CD14-positive monocyte (primary cell): ENCODE results near the gene SECISBP2. TPM values are rescaled to one million over a fixed set of nuclear protein-coding genes. Genes with fewer than 3 reads are reported as not detected.

Source experiments
- DNase-seq, 3 donors: peaks; one replicate each; pipeline ENCODE4 v3.0.0-alpha.2; 2011 to 2022
- H2AFZ ChIP-seq: 2 replicates; pipeline ENCODE4 v1.6.0; 2012; ENCODE audit warnings: mild to moderate bottlenecking, low read depth, low read length, inconsistent platforms; ENCODE audit not compliant: insufficient read depth, poor library complexity, severe bottlenecking
- H3K27ac ChIP-seq, 2 donors: 1 replicate in 1 of 2; 2 replicates in 1 of 2; pipeline ENCODE4 v1.5.1; 2012 to 2013; ENCODE audit warnings: low read length in 2 of 2, control low read depth in 1 of 2, inconsistent platforms in 1 of 2, low read depth in 1 of 2, mild to moderate bottlenecking in 1 of 2
- H3K27me3 ChIP-seq, 2 donors: one replicate each; pipeline versions ENCODE4 v1.6.0 to v1.6.1; 2011 to 2013; ENCODE audit warnings: low read length in 2 of 2; ENCODE audit not compliant: control insufficient read depth in 2 of 2, insufficient read depth in 2 of 2
- H3K36me3 ChIP-seq, 2 donors: replicated peaks in 1 of 2; 1 replicate in 1 of 2; 2 replicates in 1 of 2; pipeline versions ENCODE4 v1.5.1 to v1.6.1; 2012 to 2013; ENCODE audit warnings: low read length in 2 of 2, control low read depth in 1 of 2, inconsistent platforms in 1 of 2, mild to moderate bottlenecking in 1 of 2; ENCODE audit not compliant: insufficient read depth in 2 of 2, control insufficient read depth in 1 of 2
- H3K4me1 ChIP-seq, 2 donors: 1 replicate in 1 of 2; 2 replicates in 1 of 2; pipeline versions ENCODE4 v1.5.1 to v1.6.1; 2012 to 2013; ENCODE audit warnings: low read length in 2 of 2, control low read depth in 1 of 2, inconsistent platforms in 1 of 2, mild to moderate bottlenecking in 1 of 2, moderate library complexity in 1 of 2; ENCODE audit not compliant: insufficient read depth in 2 of 2, control insufficient read depth in 1 of 2
- H3K4me2 ChIP-seq: replicated peaks from 2 replicates; pipeline ENCODE3; 2012; ENCODE audit warnings: low read length, moderate library complexity, mild to moderate bottlenecking; ENCODE audit not compliant: poor library complexity, severe bottlenecking; ENCODE audit errors: extremely low read depth
- H3K4me3 ChIP-seq, 3 experiments: fragments of 200-600 bp in 1 of 3; sonication (generic) in 1 of 3; replicated peaks in 1 of 3; 1 replicate in 2 of 3; 2 replicates in 1 of 3; pipeline ENCODE4 v1.5.1; 2011 to 2013; ENCODE audit warnings: low read length in 3 of 3, mild to moderate bottlenecking in 3 of 3, control low read depth in 2 of 3, low read depth in 2 of 3, inconsistent platforms in 1 of 3, moderate library complexity in 1 of 3
- H3K79me2 ChIP-seq: 2 replicates; pipeline ENCODE4 v1.6.0; 2012; ENCODE audit warnings: mild to moderate bottlenecking, control low read depth, inconsistent platforms, low read length, moderate library complexity; ENCODE audit not compliant: insufficient read depth
- H3K9ac ChIP-seq: 2 replicates; pipeline ENCODE4 v1.6.0; 2017; ENCODE audit warnings: low read length, mild to moderate bottlenecking; ENCODE audit not compliant: insufficient read depth, poor library complexity, severe bottlenecking
- H3K9me3 ChIP-seq, 2 donors: replicated peaks in 1 of 2; 1 replicate in 1 of 2; 2 replicates in 1 of 2; pipeline versions ENCODE4 v1.5.1 to v1.6.1; 2012 to 2013; ENCODE audit warnings: low read length in 2 of 2, control low read depth in 1 of 2; ENCODE audit not compliant: control insufficient read depth in 1 of 2, insufficient read depth in 1 of 2
- H4K20me1 ChIP-seq: 2 replicates; pipeline ENCODE4 v1.6.0; 2012; ENCODE audit warnings: mild to moderate bottlenecking, low read length, control low read depth, moderate library complexity; ENCODE audit not compliant: insufficient read depth
- H3K27ac Mint-ChIP-seq, 7 donors: one replicate each; pipeline ENCODE4 v1.8.0; 2020; ENCODE audit warnings: mild to moderate bottlenecking in 7 of 7, mixed read lengths in 7 of 7, moderate library complexity in 6 of 7, inconsistent platforms in 2 of 7
- H3K27me3 Mint-ChIP-seq, 3 donors: one replicate each; pipeline ENCODE4 v1.8.0; 2021 to 2022; ENCODE audit warnings: low read depth in 3 of 3, mild to moderate bottlenecking in 3 of 3, mixed read lengths in 3 of 3, moderate library complexity in 3 of 3, inconsistent platforms in 1 of 3
- H3K36me3 Mint-ChIP-seq, 2 donors: one replicate each; pipeline ENCODE4 v1.8.0; 2020; ENCODE audit warnings: mixed read lengths in 2 of 2, inconsistent platforms in 1 of 2, mild to moderate bottlenecking in 1 of 2
- H3K4me1 Mint-ChIP-seq: one replicate; pipeline ENCODE4 v1.8.0; 2020; ENCODE audit warnings: mild to moderate bottlenecking, mixed read lengths
- H3K4me3 Mint-ChIP-seq, 2 donors: one replicate each; pipeline ENCODE4 v1.8.0; 2020; ENCODE audit warnings: mild to moderate bottlenecking in 2 of 2, mixed read lengths in 2 of 2, moderate library complexity in 1 of 2
- H3K9me3 Mint-ChIP-seq, 7 donors: one replicate each; pipeline ENCODE4 v1.8.0; 2020 to 2022; ENCODE audit warnings: mixed read lengths in 7 of 7, mild to moderate bottlenecking in 6 of 7, moderate library complexity in 6 of 7, inconsistent platforms in 2 of 7
- CTCF ChIP-seq: fragments of 200-600 bp; IDR thresholded peaks from one replicate; pipeline ENCODE4 v1.8.0; 2022; ENCODE audit warnings: antibody characterized with exemption, mild to moderate bottlenecking
- WGBS: methylation state at CpG from one replicate; pipeline ENCODE4 v1.1.5; 2013; ENCODE audit warnings: missing lambda C conversion rate; ENCODE audit not compliant: insufficient coverage; 5-methylcytosine and 5-hydroxymethylcytosine counted together
- intact Hi-C, 2 donors: fragments of 100-400 bp; cut with micrococcal nuclease; formaldehyde crosslinking; loops; one replicate each; pipeline versions ENCODE4 v1.15.0 to v1.15.1; 2023
- polyA plus RNA-seq, 3 donors: library from polyadenylated mRNA; depleted of rRNA in 1 of 3; unstranded in 2 of 3; stranded (reverse) in 1 of 3; fragments of 300-500 nt in 2 of 3; fragments of >200 nt in 1 of 3; fragmentation: Illumina TruSeq in 2 of 3; gene quantifications; 1 replicate in 2 of 3; 2 replicates in 1 of 3; pipeline ENCODE4 v1.2.3, GENCODE V29; 2012 to 2021

Gene SECISBP2
- polyA plus RNA-seq, 3 donors: 8.6 to 51.4 (median 9.8) TPM

DNA sequence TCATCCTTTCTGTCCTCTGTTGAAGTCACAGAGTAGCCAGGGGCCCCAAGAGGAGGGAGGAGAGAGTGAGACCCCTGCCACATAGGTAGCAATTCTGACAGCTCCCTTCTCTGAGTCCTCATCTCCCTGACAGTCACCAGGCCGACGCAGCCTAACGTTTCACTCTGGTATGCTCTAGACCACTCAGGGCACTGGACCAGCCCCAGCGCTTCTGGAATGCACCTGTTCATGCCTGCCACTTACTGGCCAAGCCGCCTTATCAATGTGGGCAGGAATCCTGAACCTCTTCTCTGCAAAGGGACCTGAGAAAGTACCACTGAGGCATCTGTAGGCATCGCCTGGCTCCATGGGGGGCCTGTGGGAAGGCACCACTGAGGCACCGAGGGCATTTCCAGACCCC is 50.2 kb downstream of the SECISBP2 start:
- no peak for TF ChIP-seq CTCF
- H3K36me3 ChIP-seq: peaks cover 3 to 41% of the 10 kb centered on the region in 2 donors
- H4K20me1 ChIP-seq: peaks cover 56% of the 10 kb centered on the region
- intact Hi-C loops: no loop called here
- no peaks in the 10 kb centered on the region for H3K4me1 ChIP-seq
- no peak for DNase-seq
- Mint-ChIP-seq H3K27ac (peak overlapping the region in 3 of 7 donors; percentile 5 to 76 (median 70)), H3K4me1 (peaks cover 5% of the 10 kb centered on the region), H3K36me3 (peaks cover 0 to 9% of the 10 kb centered on the region in 2 donors), H3K9me3 (no peaks in the 10 kb centered on the region), H3K4me3 (no peak overlapping the region), H3K27me3 (peaks cover 0 to under 1% (median 0%) of the 10 kb centered on the region in 3 donors)
- no peak overlapping the region for H3K4me3 ChIP-seq
- no peaks in the 10 kb centered on the region for H3K79me2 ChIP-seq
- H3K27me3 ChIP-seq: no peaks in the 10 kb centered on the region
- no peak overlapping the region for H2AFZ ChIP-seq
- 92% methylated on average over 7 of the region's 7 CpGs for WGBS
- H3K27ac ChIP-seq: no peak overlapping the region
- H3K9me3 ChIP-seq: no peaks in the 10 kb centered on the region
- no peak overlapping the region for H3K9ac ChIP-seq
- no peak overlapping the region for H3K4me2 ChIP-seq

GRCh38 chr9:89368978-89369377 is 50.7 kb downstream of the SECISBP2 start:
- Histone ChIP-seq H3K27me3 (no peaks in the 10 kb centered on the region), H3K9me3 (no peaks in the 10 kb centered on the region), H3K4me3 (no peak overlapping the region), H3K4me2 (no peak overlapping the region), H3K27ac (no peak overlapping the region), H3K4me1 (no peaks in the 10 kb centered on the region), H3K79me2 (no peaks in the 10 kb centered on the region), H4K20me1 (peaks cover 52% of the 10 kb centered on the region), H3K36me3 (peaks cover 3 to 41% of the 10 kb centered on the region in 2 donors), H3K9ac (no peak overlapping the region), H2AFZ (no peak overlapping the region)
- H3K9me3 Mint-ChIP-seq: no peaks in the 10 kb centered on the region
- WGBS: over 99% methylated on average over 7 of the region's 8 CpGs
- no peak for DNase-seq
- no peak overlapping the region for H3K4me3 Mint-ChIP-seq
- intact Hi-C loops: no loop called here
- H3K4me1 Mint-ChIP-seq: peaks cover 5% of the 10 kb centered on the region
- no peak for TF ChIP-seq CTCF
- peaks cover 0 to 10% of the 10 kb centered on the region in 2 donors for H3K36me3 Mint-ChIP-seq
- H3K27ac Mint-ChIP-seq: no peak overlapping the region
- H3K27me3 Mint-ChIP-seq: no peaks in the 10 kb centered on the region
